Measurements from ENCODE around the gene NOTUM.
"Not testable (repeated sequence)": the region's sequence is repeated elsewhere in the genome, so short reads cannot be mapped to it uniquely, and the experiment has no call there.

NOTUM gene

DNA sequence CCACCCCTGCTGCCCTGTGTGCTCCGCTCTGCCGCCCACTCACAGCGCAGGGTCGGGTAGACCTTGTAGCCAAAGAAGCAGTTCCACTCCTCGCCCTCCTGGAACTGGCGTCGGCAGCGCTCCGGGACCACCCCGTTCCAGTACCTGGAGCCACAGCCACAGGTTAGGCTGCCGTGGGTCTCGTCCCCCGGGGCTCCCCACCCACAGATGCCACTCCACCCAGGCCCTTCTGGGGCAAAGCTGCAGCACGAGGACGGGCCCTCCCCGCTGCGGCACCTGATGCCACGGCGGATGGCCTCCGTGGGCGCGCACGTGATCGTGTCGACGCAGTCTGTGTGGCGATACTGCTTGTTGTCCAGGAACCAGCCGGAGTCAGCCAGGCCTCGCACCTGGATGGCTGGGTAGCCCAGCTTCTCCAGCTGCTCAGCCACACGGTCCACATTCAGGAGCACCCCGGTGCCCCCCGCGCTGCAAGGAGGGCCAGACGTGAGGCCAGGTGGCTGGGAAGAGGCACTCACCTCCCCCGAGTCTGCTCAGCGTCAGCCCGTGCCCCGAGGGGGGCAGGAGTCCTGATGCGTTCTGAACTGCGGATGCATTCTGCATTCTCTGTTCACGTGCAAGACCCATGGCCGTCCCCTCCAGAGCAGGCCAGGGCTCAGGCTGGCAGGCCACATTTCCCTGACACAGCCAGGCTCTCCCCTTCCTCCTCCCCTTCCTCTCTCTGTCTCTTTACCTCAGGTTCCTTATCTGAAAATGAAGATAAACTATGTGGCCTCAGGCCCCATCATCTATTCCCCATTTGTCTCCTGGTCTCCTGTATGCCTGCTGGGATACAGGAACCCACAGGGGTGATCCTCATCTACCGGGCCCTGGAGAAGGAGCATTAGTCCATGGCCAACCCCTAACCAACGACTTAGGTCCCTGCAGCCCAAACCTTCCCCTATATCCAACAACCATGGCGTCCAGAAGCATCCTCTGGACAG is 4.1 kb downstream of the NOTUM start:
- no peak for DNase-seq

DNA sequence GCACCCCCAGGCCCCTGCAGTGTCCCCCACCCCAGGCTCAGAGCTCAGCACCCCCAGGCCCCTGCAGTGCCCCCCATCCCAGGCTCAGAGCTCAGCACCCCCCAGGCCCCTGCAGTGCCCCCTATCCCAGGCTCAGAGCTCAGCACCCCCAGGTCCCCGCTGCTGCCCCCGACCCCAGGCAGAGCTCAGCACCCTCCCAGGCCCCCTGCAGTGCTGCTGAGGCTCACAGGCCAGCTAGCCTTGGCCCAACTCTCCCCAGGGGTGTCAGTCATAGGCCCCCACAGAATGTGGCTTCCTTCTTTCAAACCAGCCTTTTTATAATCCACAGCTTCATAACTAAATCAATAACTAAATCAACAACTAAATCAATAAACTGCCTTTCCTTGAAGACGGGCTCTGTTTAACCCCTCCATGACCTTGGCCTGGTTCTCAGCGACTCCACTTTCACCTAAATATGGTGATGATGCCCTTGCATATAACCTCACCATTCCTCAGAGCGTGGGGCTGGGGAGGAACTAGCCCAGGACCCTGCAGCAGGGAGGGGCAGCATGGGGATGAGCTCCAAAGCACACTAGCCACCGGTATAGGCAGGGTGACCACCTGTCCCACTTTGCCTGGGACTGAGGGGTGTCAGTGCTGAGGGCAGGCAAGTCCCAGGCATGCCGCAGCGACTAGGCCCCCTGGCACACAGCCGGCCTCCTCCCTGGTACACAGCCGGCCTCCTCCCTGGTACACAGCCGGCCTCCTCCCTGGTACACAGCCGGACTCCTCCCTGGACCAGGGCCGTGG is 5.0 kb downstream of the NOTUM start:
- no peak for DNase-seq

DNA sequence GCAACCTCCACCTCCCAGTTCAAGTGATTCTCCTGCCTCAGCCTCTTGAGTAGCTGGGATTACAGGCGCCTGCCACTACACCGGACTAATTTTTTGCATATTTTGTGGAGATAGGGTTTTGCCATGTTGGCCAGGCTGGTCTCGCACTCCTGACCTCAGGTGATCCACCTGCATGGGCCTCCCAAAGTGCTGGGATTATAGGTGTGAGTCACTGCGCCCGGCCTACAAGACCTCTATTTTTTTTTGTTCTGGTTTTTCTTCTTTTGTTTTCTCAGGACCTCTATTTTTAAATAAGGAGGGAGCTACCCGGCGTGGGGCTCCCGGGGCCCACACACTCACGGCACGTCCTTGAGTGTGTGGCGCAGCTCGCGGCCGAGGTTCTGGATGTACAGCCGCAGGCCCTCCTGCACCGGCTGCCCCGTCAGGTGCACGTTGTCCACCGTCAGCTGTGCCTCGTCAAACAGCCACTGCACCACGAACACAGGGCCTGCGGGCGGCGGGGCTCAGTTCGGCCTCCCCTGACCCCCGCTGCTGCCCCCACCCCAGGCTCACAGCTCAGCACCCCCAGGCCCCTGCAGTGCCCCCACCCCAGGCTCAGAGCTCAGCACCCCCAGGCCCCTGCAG is 5.8 kb downstream of the NOTUM start:
- no peak for DNase-seq

DNA sequence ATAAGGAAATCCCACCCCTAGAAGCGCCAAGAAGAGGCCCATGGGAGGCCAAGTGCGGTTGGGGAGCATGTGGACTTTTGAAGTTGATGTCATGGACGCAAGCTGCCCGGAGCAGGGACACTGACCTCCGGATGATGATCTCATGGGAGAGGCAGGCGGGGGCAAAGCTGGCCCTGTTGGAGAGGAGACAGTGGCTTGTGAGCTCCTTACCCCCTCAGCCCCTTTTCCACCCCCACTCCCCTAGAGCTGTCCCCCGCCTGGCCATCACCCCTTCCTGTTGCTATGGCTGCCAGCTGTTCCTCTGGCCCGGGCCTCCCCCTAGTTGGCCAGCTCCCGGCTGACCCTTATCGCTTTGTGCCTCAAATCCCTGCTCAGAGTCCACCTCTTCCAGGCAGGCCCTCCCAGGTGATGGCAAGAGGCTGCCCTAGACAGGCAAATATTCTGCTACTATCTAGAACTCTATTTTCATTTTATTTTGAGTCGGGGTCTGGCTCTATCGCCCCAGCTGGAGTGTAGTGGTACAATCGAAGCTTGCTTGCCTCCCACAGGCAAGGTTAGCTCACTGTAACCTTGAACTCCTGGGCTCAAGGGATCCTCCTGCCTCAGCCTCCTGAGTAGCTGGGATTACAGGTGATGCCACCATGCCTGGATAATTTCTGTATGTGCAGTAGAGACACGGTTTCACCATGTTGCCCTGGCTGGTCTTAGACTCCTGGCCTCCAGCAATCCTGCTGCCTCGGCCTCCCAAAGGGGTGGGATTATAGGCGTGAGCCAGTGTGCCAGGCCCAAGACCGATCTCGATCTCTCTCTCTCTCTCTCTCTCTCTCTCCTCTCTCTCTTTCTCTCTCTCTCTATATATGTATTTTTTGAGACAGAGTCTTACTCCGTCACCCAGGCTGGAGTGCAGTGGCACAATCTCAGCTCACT is 6.6 kb downstream of the NOTUM start:
- DNase-seq, result no peak

DNA sequence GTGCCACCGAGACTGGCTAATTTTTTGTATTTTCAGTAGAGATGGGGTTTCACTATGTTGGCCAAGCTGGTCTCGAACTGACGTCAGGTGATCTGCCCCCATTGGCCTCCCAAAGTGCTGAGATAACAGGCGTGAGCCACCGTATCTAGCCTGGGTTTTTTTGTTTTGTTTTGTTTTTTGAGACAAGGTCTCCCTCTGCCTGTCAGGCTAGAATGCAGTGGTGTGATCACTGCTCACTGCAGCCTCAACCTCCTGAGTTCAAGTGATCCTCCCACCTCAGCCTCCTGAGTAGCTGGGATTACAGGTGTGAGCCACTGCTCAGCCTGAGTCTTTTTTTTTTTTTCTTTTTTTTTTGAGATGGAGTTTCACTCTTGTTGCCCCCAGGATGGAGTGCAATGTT is 7.5 kb downstream of the NOTUM start:
- not testable (repeated sequence) for DNase-seq

DNA sequence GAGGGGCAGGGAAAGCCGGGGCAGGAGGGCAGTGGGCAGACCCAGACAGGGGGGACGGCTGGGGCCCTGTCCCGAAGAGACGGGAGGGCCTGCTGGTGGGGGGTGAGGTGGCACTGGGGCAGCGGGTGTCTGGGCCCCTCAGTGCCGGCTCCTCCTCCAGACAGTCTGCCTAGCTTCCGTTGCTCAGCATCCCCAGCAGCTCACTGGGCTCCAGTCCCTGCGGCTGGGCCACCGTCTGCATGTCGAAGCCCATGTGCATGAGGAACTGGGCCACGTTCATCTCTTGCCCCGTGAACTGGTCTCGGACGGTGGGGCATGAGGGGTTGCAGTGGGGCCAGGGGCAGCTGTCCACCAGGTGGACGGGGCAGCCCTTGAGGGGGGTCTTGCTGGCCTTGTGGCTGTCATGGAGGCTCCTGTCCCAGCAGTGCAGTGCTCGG is 8.2 kb downstream of the NOTUM start:
- no peak for DNase-seq

DNA sequence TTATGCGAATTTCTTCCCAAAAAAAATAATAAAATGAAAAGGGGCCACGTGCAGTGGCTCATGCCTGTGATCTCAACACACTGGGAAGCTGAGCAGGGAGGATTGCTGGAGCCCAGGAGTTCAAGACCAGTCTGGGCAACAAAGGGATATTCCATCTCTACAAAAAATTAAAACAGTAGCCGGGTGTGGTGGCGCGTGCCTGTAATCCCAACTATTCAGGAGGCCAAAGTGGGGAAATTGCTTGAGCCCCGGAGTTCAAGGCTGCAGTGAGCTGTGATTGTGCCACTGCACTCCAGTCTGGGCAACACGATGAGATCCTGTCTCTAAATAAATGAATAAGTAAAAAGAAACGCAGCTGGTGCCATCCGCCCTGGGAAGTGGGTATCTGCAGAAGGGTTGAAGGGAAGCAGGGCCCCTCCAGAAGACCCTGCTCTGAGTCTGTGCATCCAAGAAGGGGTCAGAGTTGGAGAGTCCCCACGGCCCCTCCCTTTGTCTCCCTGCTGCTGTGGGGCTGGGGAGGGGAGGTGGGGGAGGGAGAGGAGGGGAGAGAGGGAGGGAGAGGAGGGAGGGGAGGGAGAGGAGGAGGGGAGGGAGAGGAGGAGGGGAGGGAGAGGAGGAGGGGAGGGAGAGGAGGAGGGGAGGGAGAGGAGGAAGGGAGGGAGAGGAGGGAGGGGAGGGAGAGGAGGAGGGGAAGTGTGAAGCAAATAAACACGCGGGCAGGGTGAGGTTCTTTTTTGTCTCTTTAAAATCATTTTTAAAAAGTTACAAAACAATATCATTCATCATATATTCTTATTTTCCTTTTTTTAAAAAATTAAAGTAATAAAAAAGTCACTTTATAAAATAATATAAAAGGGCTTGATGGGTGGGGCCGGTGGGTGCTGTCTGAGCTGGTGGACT is 9.0 kb downstream of the NOTUM start:
- no peak for DNase-seq

DNA sequence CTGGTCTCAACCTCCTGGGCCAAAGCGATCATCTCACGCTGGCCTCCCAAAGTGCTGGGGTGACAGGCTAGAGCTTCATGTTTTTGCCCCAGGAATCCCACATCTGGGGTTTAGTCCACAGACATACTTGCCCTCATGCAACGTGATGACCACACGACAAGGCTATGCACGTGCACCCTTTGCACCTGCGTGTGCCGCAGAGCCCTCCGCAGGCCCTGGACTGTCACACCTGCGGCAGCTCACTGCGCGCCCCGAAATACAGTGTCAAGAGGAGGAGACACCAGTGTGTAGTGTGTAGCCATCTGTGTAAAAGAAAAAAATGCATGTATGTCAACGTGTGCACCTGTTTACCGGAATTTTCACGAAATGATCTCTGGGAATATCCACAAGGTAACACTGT is 10.5 kb downstream of the NOTUM start:
- DNase-seq, result no peak

DNA sequence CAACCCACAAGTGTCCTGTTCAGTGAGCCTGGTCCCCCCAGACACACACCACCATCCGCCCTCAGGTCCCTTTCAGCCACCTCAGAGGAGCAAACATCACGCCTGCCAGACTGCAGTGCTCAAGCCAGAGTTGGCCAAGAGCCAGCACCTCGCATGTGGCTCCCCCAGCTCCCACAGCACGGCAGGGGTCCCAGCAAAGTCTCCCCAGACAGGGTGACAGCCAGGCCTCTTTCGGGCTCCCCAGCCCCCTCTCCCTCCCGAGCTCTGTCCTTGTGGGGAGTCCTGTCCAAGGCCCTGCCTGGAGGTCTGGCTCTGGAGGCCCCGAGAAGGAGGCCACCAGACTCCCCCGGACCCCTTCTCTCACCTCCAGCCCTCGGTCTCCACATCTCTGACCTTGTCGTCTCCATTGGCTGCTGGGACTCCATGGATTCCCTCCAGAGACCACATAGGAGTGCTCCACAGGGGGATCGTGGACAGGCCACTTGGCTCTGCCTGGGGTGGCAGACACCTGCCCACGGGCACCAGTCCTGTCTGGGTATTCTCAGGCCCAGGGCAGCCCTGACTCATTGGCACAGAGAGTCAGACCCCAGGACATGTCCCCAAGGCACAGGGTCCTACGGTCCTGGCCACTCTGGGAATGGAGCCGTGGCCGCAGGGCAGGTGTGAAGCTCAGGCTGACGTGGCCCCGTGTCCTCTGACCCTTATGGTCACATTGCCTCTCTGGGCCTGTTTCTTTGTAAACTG is 12.2 kb downstream of the NOTUM start:
- DNase-seq, result no peak

DNA sequence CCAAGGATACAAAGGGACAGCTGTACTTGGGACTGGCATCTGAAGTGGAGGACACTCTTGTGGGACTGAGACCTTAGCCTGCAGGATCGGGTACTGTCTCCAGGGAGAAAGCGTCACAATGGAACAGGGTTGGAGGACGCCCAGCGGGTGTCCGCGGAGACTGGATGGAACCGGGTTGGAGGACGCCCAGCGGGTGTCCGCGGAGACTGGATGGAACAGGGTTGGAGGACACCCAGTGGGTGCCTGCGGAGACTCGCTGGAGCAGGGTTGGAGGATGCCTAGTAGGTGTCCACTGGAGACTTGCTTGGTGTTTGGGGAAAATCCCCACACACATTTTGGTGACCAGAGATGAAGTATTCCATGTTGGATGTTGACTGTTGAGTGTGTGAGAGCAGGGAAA is 13.8 kb downstream of the NOTUM start, which contains the start of gene MYADML2:
TSS of gene MYADML2 (minus strand) at position 45 of the 400 bp plus-strand sequence. CDS start 5,492 bp downstream, outside the sequence.
- DNase-seq, result no peak

DNA sequence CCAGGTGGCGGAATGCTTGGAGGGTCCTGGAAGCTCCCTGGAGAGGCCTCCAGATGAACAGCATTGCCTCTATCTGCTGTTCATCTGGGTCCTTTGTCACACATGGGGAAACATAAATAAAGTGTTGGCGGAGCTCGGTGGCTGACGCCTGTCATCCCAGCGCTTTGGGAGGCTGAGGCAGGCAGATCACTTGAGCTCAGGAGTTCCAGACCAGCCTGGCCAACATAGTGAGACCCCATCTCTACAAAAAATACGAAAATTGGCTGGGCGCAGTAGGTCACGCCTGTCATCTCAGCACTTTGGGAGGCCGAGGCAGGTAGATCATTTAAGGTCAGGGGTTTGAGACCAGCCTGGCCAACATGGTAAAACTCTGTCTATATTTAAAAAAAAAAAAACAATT is 16.1 kb downstream of the NOTUM start:
- no peak for DNase-seq

DNA sequence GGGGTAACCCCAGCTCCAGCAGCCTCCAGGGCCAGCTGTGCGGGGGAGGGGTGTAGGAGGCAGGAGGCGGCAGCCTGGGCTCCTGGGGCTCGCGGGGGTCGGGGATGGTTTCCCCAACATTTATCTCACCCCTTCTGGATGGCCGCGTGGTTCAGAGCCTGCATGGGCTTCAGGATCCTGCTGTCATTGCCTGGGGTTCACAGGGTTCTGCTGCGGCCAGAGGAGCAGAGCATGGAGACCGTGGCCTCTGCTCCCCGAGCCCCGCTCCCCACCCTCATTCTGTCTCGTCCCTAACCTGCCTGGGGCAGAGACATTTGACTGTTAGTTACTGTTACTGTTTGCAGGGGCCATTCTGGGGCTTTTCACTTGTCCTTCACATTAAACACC is 18.8 kb downstream of the NOTUM start:
- DNase-seq, result no peak

DNA sequence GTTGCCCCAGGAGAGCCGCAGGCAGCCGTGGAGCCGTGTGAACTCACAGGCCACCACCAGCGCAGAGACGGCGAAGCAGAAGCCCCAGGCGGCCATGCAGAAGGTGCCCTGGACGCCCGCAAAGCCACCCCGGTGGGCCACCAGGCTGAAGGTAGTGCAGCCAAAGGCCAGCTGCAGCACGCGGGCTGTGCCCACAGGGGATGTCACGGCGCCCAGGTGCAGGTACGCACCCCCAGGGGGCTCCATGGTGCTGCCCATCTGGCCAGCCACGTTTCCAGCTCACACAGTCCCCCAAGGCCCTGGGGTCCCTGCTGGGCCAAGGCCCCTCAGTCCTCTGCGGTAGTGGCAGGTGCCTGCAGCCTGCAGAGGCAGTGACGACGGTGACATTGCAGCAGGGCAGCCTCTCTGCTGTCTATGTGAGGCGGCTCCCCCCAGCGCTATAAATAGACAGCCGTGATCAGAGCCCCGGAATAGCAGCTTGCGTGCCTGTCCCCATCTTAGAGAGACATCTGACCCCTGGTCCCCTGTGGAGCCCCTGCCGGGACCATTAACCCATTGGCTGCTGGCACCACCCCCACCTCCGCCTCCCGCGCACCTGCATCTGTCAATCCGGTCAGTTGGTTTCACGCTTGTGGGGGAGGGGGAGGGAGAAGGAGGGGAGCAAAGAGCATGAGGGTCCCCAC is 19.4 kb downstream of the NOTUM start:
- DNase-seq, result no peak

DNA sequence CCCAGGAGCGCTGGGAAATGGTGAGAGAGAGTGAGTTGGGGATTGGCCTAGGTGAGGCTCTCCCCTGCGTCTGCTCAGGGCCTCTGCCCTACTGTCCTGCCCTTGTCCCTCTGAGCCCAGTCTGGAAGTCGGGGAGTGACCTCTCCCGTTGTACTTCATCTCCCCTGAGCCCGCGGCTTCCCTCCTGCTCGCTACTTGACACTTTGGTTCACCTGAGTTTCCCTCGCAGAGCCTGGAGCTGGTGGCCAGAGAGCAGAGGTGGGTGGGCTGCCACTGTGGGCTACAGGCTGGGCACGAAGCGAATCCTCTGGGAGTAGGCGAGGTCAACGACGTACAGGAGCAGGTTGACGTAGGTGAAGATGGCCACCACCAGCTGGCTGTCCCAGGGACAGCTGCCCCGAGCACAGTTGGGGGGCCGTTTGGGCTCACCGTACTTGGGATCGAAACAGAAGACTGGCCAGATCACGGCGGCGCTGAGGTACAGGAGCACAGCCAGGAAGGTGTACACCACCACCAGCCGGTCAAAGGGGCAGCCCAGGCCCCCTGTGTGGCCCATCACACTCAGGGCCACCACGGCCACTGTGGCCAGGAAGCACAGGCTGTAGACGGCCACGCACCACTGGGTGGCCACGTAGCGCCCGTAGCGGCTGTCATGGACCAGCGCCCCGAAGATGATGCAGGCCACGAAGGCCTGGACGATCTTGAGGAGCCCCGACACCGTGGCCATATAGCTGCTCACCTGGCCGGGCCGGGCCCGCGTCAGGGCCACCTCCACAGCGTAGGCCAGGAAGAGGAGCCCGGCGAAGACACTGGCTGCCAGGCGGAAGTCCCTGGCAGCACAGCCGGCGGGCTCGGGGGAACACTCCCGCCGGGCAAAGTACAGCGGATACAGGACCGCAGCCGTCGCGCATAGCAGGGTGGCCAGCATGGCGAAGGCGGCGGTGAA is 20.2 kb downstream of the NOTUM start:
- DNase-seq, result no peak

DNA sequence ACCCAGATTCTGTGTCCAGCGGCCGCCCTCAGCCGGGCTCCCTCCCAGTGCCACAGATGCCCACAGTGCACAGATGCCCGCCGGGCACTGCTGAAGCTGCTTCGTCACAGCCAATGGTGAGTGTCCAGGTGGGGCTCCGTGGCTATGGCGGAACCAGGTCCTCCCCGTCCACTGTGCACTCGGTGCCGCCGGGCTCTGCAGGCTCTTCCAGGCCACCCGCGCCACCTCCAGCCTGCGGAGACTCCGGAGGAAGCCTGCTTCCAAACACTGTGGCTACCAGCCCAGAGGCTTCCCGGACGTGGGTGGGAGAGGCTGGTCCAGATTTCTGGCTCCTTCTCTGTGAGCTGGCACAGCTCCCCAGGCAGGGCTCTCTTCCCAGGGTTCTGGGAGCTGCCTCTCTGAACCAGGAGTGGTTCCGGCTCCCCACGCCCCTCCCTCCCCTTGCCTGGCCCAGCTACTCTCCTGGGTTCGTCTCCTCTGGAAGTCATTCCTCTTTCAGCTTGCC is 21.1 kb downstream of the NOTUM start:
- no peak for DNase-seq

DNA sequence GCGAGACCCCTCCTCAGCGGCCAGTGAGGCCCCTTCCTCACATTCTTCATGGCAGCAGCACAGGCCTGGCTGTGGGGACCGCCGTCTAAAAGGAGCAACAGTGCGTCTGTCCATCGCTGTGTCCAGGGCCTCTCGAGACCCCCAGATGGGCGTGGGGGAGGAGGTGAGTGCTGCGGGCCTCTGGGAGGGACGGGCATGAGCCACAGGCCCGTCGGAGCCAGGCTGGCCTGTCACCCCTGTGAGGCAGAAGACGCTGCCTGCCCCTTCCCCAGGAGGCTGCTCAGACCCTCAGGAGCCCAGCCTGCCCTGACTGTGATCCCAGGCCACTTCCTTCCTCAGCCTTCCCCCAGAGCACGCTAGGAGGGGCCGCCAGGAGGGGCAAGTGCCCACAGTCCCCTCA is 21.8 kb downstream of the NOTUM start:
- DNase-seq, result no peak

DNA sequence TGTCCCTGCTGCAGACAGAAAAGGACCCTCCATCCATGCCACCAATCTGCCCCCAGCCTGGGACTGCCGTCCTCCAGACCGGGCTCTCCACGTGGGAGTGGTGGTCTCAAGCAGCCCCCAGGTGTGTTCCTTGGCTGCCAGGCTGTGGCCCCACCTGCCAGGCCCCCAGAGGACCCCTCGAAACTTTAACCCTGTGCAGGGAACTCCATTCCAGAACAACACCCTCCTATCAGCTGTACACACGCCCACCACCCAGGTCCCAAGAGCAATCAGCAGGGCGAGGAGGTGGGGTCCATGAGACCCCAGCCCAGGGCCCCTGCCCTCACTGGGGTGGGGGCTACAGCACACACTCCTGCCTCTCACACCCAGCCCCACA is 25.3 kb downstream of the NOTUM start:
- no peak for DNase-seq

All from suppressor macrophage (primary cell).